Iris pigment epithelial cell (primary cell): ENCODE measurements around the gene OCSTAMP.

ENCODE experiments used
- DNase-seq: peaks from one replicate; pipeline ENCODE4 v3.0.0-alpha.2; 2011; ENCODE audit warnings: low read depth

The OCSTAMP gene

GRCh38 chr20:46519471-46520068 is 30.9 kb downstream of the OCSTAMP start:
- DNase-seq, result no peak

GRCh38 chr20:46512943-46513844 is 37.3 kb downstream of the OCSTAMP start, which contains the start of gene ZNF334:
Gene ZNF334 (minus strand): TSS chr20:46513559. CDS start chr20:46512102, 1,457 bp downstream.
- peak; percentile 36 for DNase-seq

GRCh38 chr20:46509523-46509922 is 40.9 kb downstream of the OCSTAMP start:
- DNase-seq, result no peak

GRCh38 chr20:46507760-46508407 is 42.6 kb downstream of the OCSTAMP start:
- DNase-seq, result no peak

GRCh38 chr20:46505506-46505905 is 44.9 kb downstream of the OCSTAMP start:
- DNase-seq, result no peak

- no peak for DNase-seq
Measured at GRCh38 chr20:46501961-46502360, 48.5 kb downstream of the OCSTAMP start.

- DNase-seq, result no peak
Measured at GRCh38 chr20:46501337-46501942, 49.0 kb downstream of the OCSTAMP start.

GRCh38 chr20:46494077-46494476 is 56.4 kb downstream of the OCSTAMP start:
- DNase-seq, result no peak

GRCh38 chr20:46491354-46491753 is 59.1 kb downstream of the OCSTAMP start:
- DNase-seq, result no peak
